H9 (cell line): ENCODE data around the gene YPEL4. TPM values are rescaled to one million over a fixed set of nuclear protein-coding genes. Genes with fewer than 3 reads are reported as not detected.

ENCODE experiments used
- DNase-seq: peaks from one replicate; pipeline ENCODE4 v3.0.0-alpha.2; 2017
- H2AFZ ChIP-seq: one replicate; pipeline ENCODE4 v1.6.1; 2013; ENCODE audit warnings: mild to moderate bottlenecking, low read length, control low read depth, moderate library complexity
- H2AK5ac ChIP-seq: 2 replicates; pipeline ENCODE4 v1.6.1; 2013; ENCODE audit warnings: low read length, control low read depth, mixed read lengths; ENCODE audit not compliant: insufficient read length
- H2BK120ac ChIP-seq: one replicate; pipeline ENCODE4 v1.6.1; 2013; ENCODE audit warnings: low read depth, mild to moderate bottlenecking, low read length, control low read depth, inconsistent platforms; ENCODE audit not compliant: poor library complexity, severe bottlenecking
- H2BK12ac ChIP-seq: 2 replicates; pipeline ENCODE4 v1.6.1; 2013; ENCODE audit warnings: low read length, control low read depth, mixed read lengths, low read depth; ENCODE audit not compliant: insufficient read length
- H2BK15ac ChIP-seq: 2 replicates; pipeline ENCODE4 v1.6.1; 2013; ENCODE audit warnings: low read depth, low read length, control low read depth
- H2BK20ac ChIP-seq: one replicate; pipeline ENCODE4 v1.6.1; 2013; ENCODE audit warnings: low read depth, mild to moderate bottlenecking, low read length, control low read depth, inconsistent platforms; ENCODE audit not compliant: poor library complexity, severe bottlenecking
- H2BK5ac ChIP-seq: 2 replicates; pipeline ENCODE4 v1.6.1; 2013; ENCODE audit warnings: low read length, control low read depth, mixed read lengths; ENCODE audit not compliant: insufficient read length
- H3K14ac ChIP-seq: 2 replicates; pipeline ENCODE4 v1.6.1; 2013; ENCODE audit warnings: low read length, control low read depth; ENCODE audit not compliant: insufficient read depth
- H3K18ac ChIP-seq: 2 replicates; pipeline ENCODE4 v1.6.1; 2013; ENCODE audit warnings: low read depth, mild to moderate bottlenecking, mixed read lengths, low read length, control low read depth; ENCODE audit not compliant: insufficient read length
- H3K23ac ChIP-seq: 2 replicates; pipeline ENCODE4 v1.6.1; 2013; ENCODE audit warnings: low read length, control low read depth, mixed read lengths, low read depth; ENCODE audit not compliant: insufficient read length
- H3K23me2 ChIP-seq: 2 replicates; pipeline ENCODE4 v1.6.1; 2013; ENCODE audit warnings: low read depth, mild to moderate bottlenecking, mixed read lengths, low read length, control low read depth; ENCODE audit not compliant: insufficient read length, poor library complexity, severe bottlenecking
- H3K27ac ChIP-seq: 2 replicates; pipeline ENCODE4 v1.5.1; 2013; ENCODE audit warnings: low read length, control low read depth, mixed read lengths, low read depth; ENCODE audit not compliant: insufficient read length
- H3K27me3 ChIP-seq: 2 replicates; pipeline ENCODE4 v1.6.1; 2013; ENCODE audit warnings: low read length, control low read depth, inconsistent platforms; ENCODE audit not compliant: insufficient read depth
- H3K4ac ChIP-seq: 2 replicates; pipeline ENCODE4 v1.6.1; 2013; ENCODE audit warnings: low read depth, mild to moderate bottlenecking, control low read depth, inconsistent platforms, low read length, moderate library complexity
- H3K4me1 ChIP-seq: 2 replicates; pipeline ENCODE4 v1.6.1; 2013; ENCODE audit warnings: low read length, control low read depth, inconsistent platforms; ENCODE audit not compliant: insufficient read depth
- H3K4me2 ChIP-seq: 2 replicates; pipeline ENCODE4 v1.6.1; 2013; ENCODE audit warnings: low read length, control low read depth, mixed read lengths; ENCODE audit not compliant: insufficient read length, insufficient read depth
- H3K56ac ChIP-seq: 2 replicates; pipeline ENCODE4 v1.6.1; 2013; ENCODE audit warnings: low read depth, mild to moderate bottlenecking, mixed read lengths, low read length, control low read depth; ENCODE audit not compliant: insufficient read length
- H3K79me1 ChIP-seq: 2 replicates; pipeline ENCODE4 v1.6.1; 2013; ENCODE audit warnings: low read depth, mild to moderate bottlenecking, moderate library complexity, low read length, control low read depth, inconsistent platforms; ENCODE audit not compliant: insufficient read depth, poor library complexity, severe bottlenecking
- H3K79me2 ChIP-seq: 2 replicates; pipeline ENCODE4 v1.6.1; 2013; ENCODE audit warnings: low read length, control low read depth, inconsistent platforms; ENCODE audit not compliant: insufficient read depth
- H3K9ac ChIP-seq: 2 replicates; pipeline ENCODE4 v1.6.1; 2013; ENCODE audit warnings: low read length, control low read depth, mixed read lengths; ENCODE audit not compliant: insufficient read length; ENCODE audit errors: extremely low read depth
- H3K9me3 ChIP-seq: one replicate; pipeline ENCODE4 v1.6.1; 2013; ENCODE audit warnings: low read depth, low read length, inconsistent platforms; ENCODE audit not compliant: control insufficient read depth
- H3T11ph ChIP-seq: one replicate; pipeline ENCODE4 v1.6.1; 2013; ENCODE audit warnings: mild to moderate bottlenecking, low read length, control low read depth, inconsistent platforms
- H4K20me1 ChIP-seq: one replicate; pipeline ENCODE4 v1.6.1; 2013; ENCODE audit not compliant: control insufficient read depth, insufficient read length, insufficient read depth
- H4K5ac ChIP-seq: 2 replicates; pipeline ENCODE4 v1.6.1; 2013; ENCODE audit warnings: low read depth, mild to moderate bottlenecking, mixed read lengths, low read length, control low read depth; ENCODE audit not compliant: insufficient read length
- H4K8ac ChIP-seq: replicated peaks from 2 replicates; pipeline ENCODE4 v1.6.1; 2013; ENCODE audit warnings: low read length, control low read depth, mixed read lengths, low read depth; ENCODE audit not compliant: insufficient read length
- H4K91ac ChIP-seq: 2 replicates; pipeline ENCODE4 v1.6.1; 2013; ENCODE audit warnings: low read depth, mild to moderate bottlenecking, moderate library complexity, mixed read lengths, low read length, control low read depth; ENCODE audit not compliant: insufficient read length
- H3K27ac Mint-ChIP-seq, 3 experiments: 2 replicates in 2 of 3; 3 replicates in 1 of 3; pipeline ENCODE4 v1.8.0; 2020 to 2021; ENCODE audit warnings: mixed read lengths in 3 of 3, mild to moderate bottlenecking in 1 of 3, moderate library complexity in 1 of 3
- H3K27me3 Mint-ChIP-seq: 2 replicates; pipeline ENCODE4 v1.8.0; 2021; ENCODE audit warnings: low read depth, mild to moderate bottlenecking, moderate library complexity, mixed read lengths
- H3K36me3 Mint-ChIP-seq, 3 experiments: 2 replicates in 2 of 3; 3 replicates in 1 of 3; pipeline ENCODE4 v1.8.0; 2020 to 2021; ENCODE audit warnings: low read depth in 3 of 3, mixed read lengths in 3 of 3; ENCODE audit not compliant: insufficient read depth in 1 of 3
- H3K4me1 Mint-ChIP-seq, 2 experiments: 2 replicates each; pipeline ENCODE4 v1.8.0; 2020; ENCODE audit warnings: mixed read lengths in 2 of 2
- H3K4me3 Mint-ChIP-seq, 2 experiments: 2 replicates in 1 of 2; 3 replicates in 1 of 2; pipeline ENCODE4 v1.8.0; 2020 to 2021; ENCODE audit warnings: mild to moderate bottlenecking in 2 of 2, mixed read lengths in 2 of 2, moderate library complexity in 1 of 2
- H3K9me3 Mint-ChIP-seq, 2 experiments: 2 replicates in 1 of 2; 3 replicates in 1 of 2; pipeline ENCODE4 v1.8.0; 2020; ENCODE audit warnings: mild to moderate bottlenecking in 2 of 2, mixed read lengths in 2 of 2, moderate library complexity in 1 of 2
- WGBS: extraction: QIAGEN DNeasy Blood & Tissue Kit; methylation state at CpG from one replicate; pipeline ENCODE4 v1.1.7; 2013; ENCODE audit warnings: missing lambda C conversion rate, low lambda C conversion rate, mixed read lengths; ENCODE audit not compliant: insufficient read length; ENCODE audit errors: extremely low coverage; 5-methylcytosine and 5-hydroxymethylcytosine counted together
- total RNA-seq: library from RNA; stranded (reverse); gene quantifications from 2 replicates; pipeline ENCODE4 v1.2.1, GENCODE V29; 2021
- TF ChIP-seq, protein P1 (sequence below): fragments of 200-600 bp; sonication (generic); conservative IDR thresholded peaks from 3 replicates; pipeline ENCODE4 v1.8.0; 2021; ENCODE audit warnings: antibody characterized with exemption, mild to moderate bottlenecking

The YPEL4 gene
- total RNA-seq, 1 experiment from 2014 or later = 0.13 TPM

DNA sequence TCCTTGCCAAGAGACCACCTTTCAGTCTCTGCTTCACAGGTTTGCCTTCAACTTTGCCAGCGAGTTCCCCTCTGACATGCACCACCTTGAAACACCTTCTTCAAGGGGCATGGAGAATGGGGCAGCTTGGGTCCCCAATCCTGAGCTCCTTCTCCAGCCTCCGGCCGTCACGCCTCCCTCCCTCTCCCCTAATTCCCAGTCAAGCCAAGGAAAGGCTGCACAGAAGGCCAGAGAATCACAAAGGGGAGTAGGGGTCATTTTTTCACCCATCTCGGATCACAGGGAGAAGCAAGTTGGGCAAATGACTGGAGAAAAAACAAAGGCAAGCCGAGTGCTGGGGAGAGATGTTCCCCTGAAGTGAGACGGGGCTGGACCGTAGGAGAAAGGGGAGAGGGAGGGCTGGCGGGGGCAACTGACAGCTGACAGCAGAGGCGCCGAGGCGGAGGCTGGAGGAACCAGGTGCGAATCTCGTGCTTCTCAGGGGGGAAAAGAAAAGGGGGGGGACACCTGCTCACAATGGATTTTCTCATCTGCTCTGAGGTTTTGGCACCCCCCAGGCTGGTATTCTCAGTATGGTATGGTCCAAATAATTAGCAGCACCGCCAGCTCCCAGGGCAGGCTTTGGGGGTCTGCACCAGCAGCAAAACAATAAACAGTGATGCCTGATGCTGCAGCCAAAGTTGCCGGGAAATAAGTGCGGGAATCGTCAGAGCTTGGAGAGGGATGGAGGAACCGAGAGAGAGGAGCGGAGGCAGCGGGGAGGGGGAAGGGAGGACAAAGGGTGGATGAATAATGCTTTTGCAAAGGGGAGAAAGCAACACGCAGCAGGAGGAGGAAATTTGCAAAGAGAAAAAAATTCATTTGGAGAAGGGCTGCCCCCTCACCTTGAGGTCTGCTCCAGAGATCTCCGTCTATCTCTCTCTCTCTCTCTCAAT lies 644 bp downstream of the YPEL4 start:
- Histone ChIP-seq H2BK12ac (no peak overlapping the region), H3K14ac (0 out of 2 replicates have a peak overlapping the region, but pooled peaks have one; percentile 23), H2BK20ac (no peak overlapping the region), H3K9me3 (no peaks in the 10 kb centered on the region), H3K79me1 (no peaks in the 10 kb centered on the region), H4K20me1 (no peaks in the 10 kb centered on the region), H3K4me2 (peak overlapping the region; percentile 51), H2BK5ac (no peak overlapping the region), H2BK15ac (no peak overlapping the region), H3K23ac (no peak overlapping the region), H4K8ac (no peak overlapping the region), H2BK120ac (no peak overlapping the region), H3K27me3 (no peaks in the 10 kb centered on the region; the same call in 1 of the 2 replicates), H3T11ph (no peak overlapping the region), H2AFZ (no peak overlapping the region), H3K4ac (no peak overlapping the region), H4K5ac (no peak overlapping the region), H3K18ac (no peak overlapping the region), H3K9ac (peak overlapping the region; percentile 1), H3K27ac (no peak overlapping the region), H4K91ac (no peak overlapping the region), H3K79me2 (no peaks in the 10 kb centered on the region), H3K56ac (no peak overlapping the region), H3K4me1 (peaks cover 18% of the 10 kb centered on the region), H2AK5ac (no peak overlapping the region), H3K23me2 (peaks cover 16% of the 10 kb centered on the region)
- Mint-ChIP-seq H3K36me3 (peaks cover 0 to 12% (median 8%) of the 10 kb centered on the region in 3 experiments; a peak in 2 of 7 replicates), H3K27me3 (peaks cover 30% of the 10 kb centered on the region), H3K9me3 (no peaks in the 10 kb centered on the region), H3K4me3 (peak overlapping the region; percentile 62 to 83), H3K4me1 (peaks cover 73 to 88% of the 10 kb centered on the region in 2 experiments), H3K27ac (peak overlapping the region; percentile 20 to 95 (median 93))
- TF ChIP-seq, protein P1, sequence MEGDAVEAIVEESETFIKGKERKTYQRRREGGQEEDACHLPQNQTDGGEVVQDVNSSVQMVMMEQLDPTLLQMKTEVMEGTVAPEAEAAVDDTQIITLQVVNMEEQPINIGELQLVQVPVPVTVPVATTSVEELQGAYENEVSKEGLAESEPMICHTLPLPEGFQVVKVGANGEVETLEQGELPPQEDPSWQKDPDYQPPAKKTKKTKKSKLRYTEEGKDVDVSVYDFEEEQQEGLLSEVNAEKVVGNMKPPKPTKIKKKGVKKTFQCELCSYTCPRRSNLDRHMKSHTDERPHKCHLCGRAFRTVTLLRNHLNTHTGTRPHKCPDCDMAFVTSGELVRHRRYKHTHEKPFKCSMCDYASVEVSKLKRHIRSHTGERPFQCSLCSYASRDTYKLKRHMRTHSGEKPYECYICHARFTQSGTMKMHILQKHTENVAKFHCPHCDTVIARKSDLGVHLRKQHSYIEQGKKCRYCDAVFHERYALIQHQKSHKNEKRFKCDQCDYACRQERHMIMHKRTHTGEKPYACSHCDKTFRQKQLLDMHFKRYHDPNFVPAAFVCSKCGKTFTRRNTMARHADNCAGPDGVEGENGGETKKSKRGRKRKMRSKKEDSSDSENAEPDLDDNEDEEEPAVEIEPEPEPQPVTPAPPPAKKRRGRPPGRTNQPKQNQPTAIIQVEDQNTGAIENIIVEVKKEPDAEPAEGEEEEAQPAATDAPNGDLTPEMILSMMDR = no peak
- no CpG with 5 or more reads among the region's 23 CpGs for WGBS
- peak; percentile 62 for DNase-seq
